MCF 10A (cell line): ENCODE measurements around the gene RGS11. TPM values are rescaled to one million over a fixed set of nuclear protein-coding genes. Genes with fewer than 3 reads are reported as not detected.
"Not testable (repeated sequence)": the region's sequence is repeated elsewhere in the genome, so short reads cannot be mapped to it uniquely, and the experiment has no call there.

Experiments used
- BruUV-seq: library from RNA; stranded (reverse); fragments of 400-500 nt; replicated peaks from 2 replicates; lab custom pipeline; 2021; lab: Mats Ljungman, UMichigan
- CTCF ChIA-PET: fragments of 300-600 bp; sonication (Branson Sonifier 250); formaldehyde crosslinking; extraction: SDS; loops from one replicate; lab custom pipeline; 2021; ENCODE audit warnings: antibody characterized with exemption, inconsistent platforms; lab: Yijun Ruan, JAX
- POLR2A ChIA-PET: fragments of 300-600, 350-650 bp; sonication (Branson Sonifier 250); formaldehyde crosslinking; extraction: SDS; loops from one replicate; lab custom pipeline; 2020; ENCODE audit warnings: antibody characterized with exemption, inconsistent platforms; lab: Yijun Ruan, JAX
- DNase-seq: peaks from one replicate; pipeline ENCODE4 v3.0.0-alpha.2; 2018; ENCODE audit not compliant: unreplicated experiment
- H3K27ac Mint-ChIP-seq: one replicate; pipeline ENCODE4 v1.8.0; 2022; ENCODE audit warnings: mild to moderate bottlenecking, low read depth, mixed read lengths; ENCODE audit not compliant: unreplicated experiment
- H3K27me3 Mint-ChIP-seq: one replicate; pipeline ENCODE4 v1.8.0; 2022; ENCODE audit warnings: mixed read lengths; ENCODE audit not compliant: insufficient read depth, unreplicated experiment
- H3K36me3 Mint-ChIP-seq: one replicate; pipeline ENCODE4 v1.8.0; 2022; ENCODE audit warnings: mild to moderate bottlenecking, moderate library complexity, mixed read lengths; ENCODE audit not compliant: insufficient read depth, unreplicated experiment
- H3K4me1 Mint-ChIP-seq: one replicate; pipeline ENCODE4 v1.8.0; 2022; ENCODE audit warnings: mixed read lengths; ENCODE audit not compliant: insufficient read depth, unreplicated experiment
- H3K4me3 Mint-ChIP-seq: one replicate; pipeline ENCODE4 v1.8.0; 2022; ENCODE audit warnings: mild to moderate bottlenecking, moderate library complexity, mixed read lengths; ENCODE audit not compliant: unreplicated experiment
- H3K9me3 Mint-ChIP-seq: one replicate; pipeline ENCODE4 v1.8.0; 2022; ENCODE audit warnings: mixed read lengths; ENCODE audit not compliant: unreplicated experiment
- intact Hi-C: fragments of 100-400 bp; cut with micrococcal nuclease; formaldehyde crosslinking; loops from 2 replicates; pipeline ENCODE4 v1.14.1; 2022
- total RNA-seq: library from RNA; stranded (reverse); gene quantifications from 2 replicates; pipeline ENCODE4 v1.2.3, GENCODE V29; 2022
- TF ChIP-seq, protein P1 (sequence below): fragments of 200-600 bp; IDR thresholded peaks from one replicate; pipeline ENCODE4 v1.8.0; 2022; ENCODE audit warnings: antibody characterized with exemption, mild to moderate bottlenecking; ENCODE audit not compliant: unreplicated experiment

Gene RGS11
- total RNA-seq, 1 experiment from 2014 or later, result 1.7 TPM

DNA sequence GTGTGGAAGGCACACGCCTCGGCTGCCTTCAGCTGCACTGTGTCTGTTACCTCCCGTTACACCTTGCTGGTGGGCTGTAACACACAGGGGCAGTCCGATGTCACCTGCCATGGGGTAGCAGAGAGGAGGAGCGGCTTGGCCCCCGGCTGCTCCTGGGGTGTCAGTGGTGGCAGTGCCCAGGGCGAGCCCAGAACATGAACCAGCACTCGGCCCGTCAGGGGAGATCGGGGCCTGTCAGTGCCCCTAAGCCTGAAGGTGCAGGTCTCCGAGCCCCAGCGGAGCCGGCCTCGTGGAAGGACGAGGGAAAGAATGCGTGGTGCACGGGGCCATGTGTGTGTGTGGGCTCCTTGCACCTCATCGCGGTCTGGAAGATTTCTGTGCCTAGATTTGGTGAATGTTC is 15.4 kb downstream of the RGS11 start:
- POLR2A ChIA-PET, result no interaction called here
- CTCF ChIA-PET, result no interaction called here
- no peak for DNase-seq
- Mint-ChIP-seq H3K36me3 (peaks cover 70% of the 10 kb centered on the region), H3K27ac (no peak overlapping the region), H3K4me1 (peaks cover under 1% of the 10 kb centered on the region), H3K9me3 (no peaks in the 10 kb centered on the region), H3K4me3 (no peak overlapping the region), H3K27me3 (no peaks in the 10 kb centered on the region)
- BruUV-seq, result no TSS peak
- intact Hi-C loops, result no loop called here
- TF ChIP-seq, protein P1, sequence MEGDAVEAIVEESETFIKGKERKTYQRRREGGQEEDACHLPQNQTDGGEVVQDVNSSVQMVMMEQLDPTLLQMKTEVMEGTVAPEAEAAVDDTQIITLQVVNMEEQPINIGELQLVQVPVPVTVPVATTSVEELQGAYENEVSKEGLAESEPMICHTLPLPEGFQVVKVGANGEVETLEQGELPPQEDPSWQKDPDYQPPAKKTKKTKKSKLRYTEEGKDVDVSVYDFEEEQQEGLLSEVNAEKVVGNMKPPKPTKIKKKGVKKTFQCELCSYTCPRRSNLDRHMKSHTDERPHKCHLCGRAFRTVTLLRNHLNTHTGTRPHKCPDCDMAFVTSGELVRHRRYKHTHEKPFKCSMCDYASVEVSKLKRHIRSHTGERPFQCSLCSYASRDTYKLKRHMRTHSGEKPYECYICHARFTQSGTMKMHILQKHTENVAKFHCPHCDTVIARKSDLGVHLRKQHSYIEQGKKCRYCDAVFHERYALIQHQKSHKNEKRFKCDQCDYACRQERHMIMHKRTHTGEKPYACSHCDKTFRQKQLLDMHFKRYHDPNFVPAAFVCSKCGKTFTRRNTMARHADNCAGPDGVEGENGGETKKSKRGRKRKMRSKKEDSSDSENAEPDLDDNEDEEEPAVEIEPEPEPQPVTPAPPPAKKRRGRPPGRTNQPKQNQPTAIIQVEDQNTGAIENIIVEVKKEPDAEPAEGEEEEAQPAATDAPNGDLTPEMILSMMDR, result no peak

DNA sequence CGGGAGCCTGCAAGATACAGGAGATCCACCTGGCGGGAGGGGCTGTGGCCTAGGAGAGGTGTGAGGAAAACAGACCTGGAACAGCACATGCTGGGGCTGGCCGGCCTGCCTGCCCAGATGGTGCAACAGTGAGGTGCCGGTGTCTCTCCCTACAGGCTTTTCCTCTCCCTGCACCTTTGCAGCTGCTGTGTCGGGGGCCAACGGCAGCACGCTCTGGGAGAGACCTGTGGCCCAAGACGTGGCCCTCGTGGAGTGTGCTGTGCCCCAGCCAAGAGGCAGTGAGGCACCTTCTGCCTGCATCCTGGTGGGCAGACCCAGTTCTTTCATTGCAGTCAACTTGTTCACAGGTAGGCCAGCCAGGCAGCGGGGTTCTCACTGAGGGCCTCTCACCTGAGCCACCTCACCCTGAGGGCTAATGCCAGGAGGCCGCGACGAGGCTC is 15.9 kb downstream of the RGS11 start:
- H3K4me1 Mint-ChIP-seq, result no peaks in the 10 kb centered on the region

GRCh38 chr16:259226-259625 is 16.5 kb downstream of the RGS11 start:
- Mint-ChIP-seq H3K9me3 (no peaks in the 10 kb centered on the region), H3K4me1 (no peaks in the 10 kb centered on the region), H3K36me3 (peaks cover 77% of the 10 kb centered on the region), H3K27ac (no peak overlapping the region), H3K4me3 (no peak overlapping the region), H3K27me3 (no peaks in the 10 kb centered on the region)
- POLR2A ChIA-PET, result no interaction called here
- BruUV-seq, result no TSS peak
- no peak for DNase-seq
- intact Hi-C loops, result no loop called here
- CTCF ChIA-PET, result interaction anchor here (0.9 kb wide), 1 partner anchor 41 kb away, joined by 3 read pairs; no protein-coding TSS in a partner anchor
- TF ChIP-seq, protein P1, result no peak

More for the DNA sequence above, 15.9 kb downstream of the RGS11 start:
- TF ChIP-seq, protein P1, result no peak
- H3K4me3 Mint-ChIP-seq, result no peak overlapping the region
- no peaks in the 10 kb centered on the region for H3K27me3 Mint-ChIP-seq
- H3K36me3 Mint-ChIP-seq, result peaks cover 73% of the 10 kb centered on the region
- POLR2A ChIA-PET, result no interaction called here
- CTCF ChIA-PET, result interaction anchor here (0.9 kb wide), 1 partner anchor 41 kb away, joined by 3 read pairs; no protein-coding TSS in a partner anchor
- no peak for DNase-seq
- BruUV-seq, result no TSS peak
- intact Hi-C loops, result no loop called here
- no peak overlapping the region for H3K27ac Mint-ChIP-seq
- no peaks in the 10 kb centered on the region for H3K9me3 Mint-ChIP-seq

- CTCF ChIA-PET, result not testable (repeated sequence)
These were observed 17.7 kb downstream of the RGS11 start for GRCh38 chr16:258091-258490.

More at GRCh38 chr16:258091-258490, 17.7 kb downstream of the RGS11 start:
- H3K4me1 Mint-ChIP-seq, POLR2A ChIA-PET, H3K9me3 Mint-ChIP-seq, DNase-seq, H3K27ac Mint-ChIP-seq, BruUV-seq, H3K4me3 Mint-ChIP-seq, intact Hi-C loops, H3K27me3 Mint-ChIP-seq: not testable (repeated sequence)
- peaks cover 72% of the 10 kb centered on the region for H3K36me3 Mint-ChIP-seq
